NCI-H2107 (cell line): ENCODE results near the gene SPTBN5.
A peak's percentile ranks its signal among the peaks of the same experiment; 100 is the strongest.

Experiments
- DNase-seq: peaks from one replicate; lab custom pipeline; 2025; lab: John Stamatoyannopoulos, UW

The SPTBN5 gene

GRCh38 chr15:41926185-41927056 lies 32.6 kb upstream of the SPTBN5 start:
- no peak for DNase-seq

DNA sequence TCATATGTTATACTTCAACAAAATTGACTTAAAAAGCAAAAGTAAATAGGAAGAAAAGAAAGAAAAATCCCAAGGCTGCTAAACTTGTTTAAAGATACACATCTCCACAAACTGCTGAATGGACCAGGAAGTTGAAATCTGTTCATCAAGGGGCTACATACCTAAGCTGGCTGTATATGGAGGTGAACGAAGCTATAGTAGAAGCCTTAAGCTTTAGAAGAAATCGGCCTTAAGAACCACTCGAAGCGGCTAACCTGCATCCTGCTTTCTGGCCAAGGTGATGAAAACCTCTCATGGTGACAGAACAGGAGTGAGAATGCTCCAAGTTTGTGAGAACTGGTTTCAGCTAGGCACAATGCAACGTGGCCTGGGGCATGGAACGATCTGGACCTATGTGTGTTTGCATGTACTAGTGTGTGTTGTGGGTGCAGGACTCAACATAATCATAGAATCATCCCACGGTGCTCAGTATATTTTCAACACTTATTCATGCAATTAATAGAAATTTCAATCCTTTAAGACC lies 31.3 kb upstream of the SPTBN5 start:
- DNase-seq = no peak

- DNase-seq = no peak
These were observed 29.6 kb upstream of the SPTBN5 start for GRCh38 chr15:41923401-41923997.

DNA sequence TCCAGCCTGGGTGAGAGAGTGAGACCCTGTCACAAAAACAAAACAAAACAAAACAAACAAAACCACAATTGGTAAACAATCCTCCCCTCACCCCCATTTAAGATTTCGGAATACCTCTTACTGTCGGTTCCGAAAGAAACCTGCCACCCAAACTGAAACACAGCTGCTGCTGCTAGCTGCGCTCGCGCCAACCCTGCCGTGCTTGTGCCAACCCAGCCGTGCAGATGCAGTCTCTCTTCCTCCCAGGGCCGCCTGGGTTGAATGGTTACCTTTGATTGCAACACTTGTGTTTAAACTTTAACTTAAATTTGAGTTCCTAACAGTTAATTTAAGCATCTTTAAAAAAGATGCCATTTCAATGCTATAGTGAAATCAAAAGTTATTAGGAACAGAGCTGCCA lies 28.5 kb upstream of the SPTBN5 start:
- DNase-seq = no peak

DNA sequence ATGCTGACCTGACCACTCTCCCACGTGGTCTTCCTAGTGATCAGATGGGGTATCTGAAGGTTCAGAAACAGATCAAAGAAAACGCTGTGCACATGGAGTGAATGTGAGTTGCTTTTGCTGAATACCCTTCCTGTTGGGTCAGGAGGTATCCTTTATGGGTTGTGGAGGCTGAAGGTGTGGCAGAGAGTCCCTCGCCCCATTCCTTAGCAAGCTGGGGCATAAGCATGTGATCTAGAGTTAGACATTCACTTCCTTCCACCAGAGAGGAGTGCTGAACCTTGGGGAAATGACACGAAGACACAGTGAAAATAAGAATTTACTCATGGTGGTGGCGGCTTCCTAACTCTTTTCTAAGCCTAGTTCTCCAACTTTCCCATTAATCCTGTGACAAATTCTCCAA lies 27.8 kb upstream of the SPTBN5 start:
- no peak for DNase-seq

DNA sequence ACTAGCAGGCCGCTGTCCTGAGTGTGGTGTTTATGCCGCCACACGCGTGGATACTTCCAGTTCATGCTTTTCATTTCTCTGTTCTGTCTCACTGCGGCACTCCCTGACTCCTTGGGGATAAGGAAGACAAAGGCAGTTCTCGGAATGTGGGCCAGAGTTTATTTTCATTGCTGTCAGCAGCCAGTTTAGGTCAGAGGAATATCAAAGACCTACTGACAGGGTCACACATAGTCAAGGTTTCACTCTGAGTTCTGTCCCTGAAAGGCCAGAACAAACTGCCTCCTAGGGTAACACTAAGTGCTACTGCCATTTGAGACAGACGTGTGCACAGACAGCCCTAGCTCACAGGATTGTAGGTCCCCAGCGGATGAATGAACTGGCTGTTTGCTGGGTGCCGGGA lies 27.3 kb upstream of the SPTBN5 start:
- DNase-seq = no peak

- DNase-seq = no peak
These were observed 26.2 kb upstream of the SPTBN5 start for GRCh38 chr15:41919954-41920538.

DNA sequence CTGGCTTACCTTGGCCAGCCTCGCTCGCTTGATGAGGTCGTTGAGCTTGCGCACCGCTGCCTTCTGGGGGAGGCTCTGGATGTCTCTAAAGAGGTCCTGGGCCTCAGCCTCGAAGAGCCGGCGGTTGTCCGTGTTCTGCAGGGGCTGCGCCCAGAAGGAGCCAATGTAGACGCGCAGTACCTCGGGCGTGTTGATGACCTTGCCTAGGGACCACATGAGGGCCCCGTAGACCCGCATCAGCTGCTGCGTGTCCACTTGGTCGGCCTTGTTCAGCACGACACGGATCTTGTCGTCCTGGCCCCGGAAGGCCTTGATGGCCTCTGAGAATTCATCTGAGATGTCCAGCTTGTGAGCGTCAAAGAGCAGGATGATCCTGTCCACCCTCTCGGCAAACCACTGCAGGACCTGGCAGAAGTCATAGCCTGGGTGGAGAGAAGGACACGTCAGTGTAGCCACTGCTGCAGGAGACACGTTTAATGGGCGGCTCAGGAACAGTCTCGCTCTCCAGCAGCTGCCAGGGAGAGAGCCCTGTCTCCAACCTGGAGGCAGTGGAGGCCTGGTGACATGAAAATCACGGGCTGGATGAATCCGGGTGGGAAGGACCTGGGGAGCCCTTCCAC lies 25.5 kb upstream of the SPTBN5 start:
- DNase-seq = no peak

- DNase-seq = no peak
These were observed 24.8 kb upstream of the SPTBN5 start for GRCh38 chr15:41918506-41919126.

GRCh38 chr15:41917767-41918430 lies 24.0 kb upstream of the SPTBN5 start:
- DNase-seq = no peak

GRCh38 chr15:41915255-41915994 lies 21.6 kb upstream of the SPTBN5 start:
- no peak for DNase-seq

DNA sequence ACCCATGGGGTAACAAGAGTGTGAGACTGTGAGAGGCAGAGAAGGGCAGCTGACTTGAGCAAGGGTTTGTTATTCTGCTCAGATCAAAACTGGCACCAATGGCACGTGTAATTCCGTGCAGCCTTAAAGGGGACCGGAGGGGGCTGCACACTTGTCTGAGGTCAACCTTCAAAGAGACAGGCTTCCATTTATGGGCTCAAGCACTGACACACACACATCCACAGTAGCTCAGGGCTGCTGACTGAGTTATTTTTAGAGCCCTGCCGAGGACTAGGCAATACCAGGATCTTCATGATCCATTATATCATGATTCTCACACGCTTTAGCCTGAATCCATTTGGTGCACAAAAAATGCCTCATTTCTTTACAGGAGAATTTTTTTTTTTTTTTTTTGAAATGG lies 20.6 kb upstream of the SPTBN5 start:
- DNase-seq = no peak

- DNase-seq = no peak
These were observed 19.4 kb upstream of the SPTBN5 start for GRCh38 chr15:41913256-41913655.

GRCh38 chr15:41911691-41912345 lies 18.0 kb upstream of the SPTBN5 start:
- DNase-seq = no peak

- DNase-seq = no peak
These were observed 15.0 kb upstream of the SPTBN5 start for GRCh38 chr15:41908736-41909461.

DNA sequence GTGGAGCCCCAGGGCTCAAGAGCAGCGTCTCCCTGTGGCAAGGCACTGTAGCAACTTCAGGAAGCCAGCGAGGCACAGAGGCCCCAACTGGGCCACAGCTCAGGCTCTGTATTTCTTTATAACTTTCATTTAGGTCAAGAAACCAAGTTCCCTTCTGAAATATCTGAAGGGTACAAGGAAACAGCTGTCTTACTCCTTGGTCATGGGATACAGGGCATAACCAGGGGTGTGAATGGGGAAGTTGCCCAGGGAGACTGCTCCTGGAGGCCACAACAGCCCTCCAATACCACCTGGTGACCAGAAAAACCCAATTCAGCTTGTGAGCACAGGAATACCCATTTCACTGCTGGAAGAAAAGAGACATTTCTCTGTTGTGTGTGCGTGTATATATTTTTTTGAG lies 13.3 kb upstream of the SPTBN5 start:
- no peak for DNase-seq

DNA sequence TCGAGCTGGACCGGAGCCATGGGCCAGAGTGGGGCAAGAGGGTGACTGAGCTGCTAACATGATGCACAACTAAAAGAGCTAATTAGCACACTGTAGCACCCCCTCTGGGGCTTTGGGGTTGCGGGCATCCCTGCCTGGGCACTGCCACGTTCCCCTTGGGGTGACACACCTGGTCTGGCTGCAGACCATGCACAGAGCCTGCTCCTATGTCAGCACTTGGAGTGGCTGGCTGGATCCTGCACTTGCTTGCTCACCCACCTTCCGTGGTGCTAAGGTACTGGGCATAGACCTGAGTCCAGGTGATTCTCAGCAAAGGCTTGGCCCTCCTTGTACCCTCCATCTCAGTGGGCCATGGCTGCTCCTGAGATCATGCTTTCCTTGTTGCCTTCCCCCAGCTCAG lies 12.8 kb upstream of the SPTBN5 start:
- no peak for DNase-seq

DNA sequence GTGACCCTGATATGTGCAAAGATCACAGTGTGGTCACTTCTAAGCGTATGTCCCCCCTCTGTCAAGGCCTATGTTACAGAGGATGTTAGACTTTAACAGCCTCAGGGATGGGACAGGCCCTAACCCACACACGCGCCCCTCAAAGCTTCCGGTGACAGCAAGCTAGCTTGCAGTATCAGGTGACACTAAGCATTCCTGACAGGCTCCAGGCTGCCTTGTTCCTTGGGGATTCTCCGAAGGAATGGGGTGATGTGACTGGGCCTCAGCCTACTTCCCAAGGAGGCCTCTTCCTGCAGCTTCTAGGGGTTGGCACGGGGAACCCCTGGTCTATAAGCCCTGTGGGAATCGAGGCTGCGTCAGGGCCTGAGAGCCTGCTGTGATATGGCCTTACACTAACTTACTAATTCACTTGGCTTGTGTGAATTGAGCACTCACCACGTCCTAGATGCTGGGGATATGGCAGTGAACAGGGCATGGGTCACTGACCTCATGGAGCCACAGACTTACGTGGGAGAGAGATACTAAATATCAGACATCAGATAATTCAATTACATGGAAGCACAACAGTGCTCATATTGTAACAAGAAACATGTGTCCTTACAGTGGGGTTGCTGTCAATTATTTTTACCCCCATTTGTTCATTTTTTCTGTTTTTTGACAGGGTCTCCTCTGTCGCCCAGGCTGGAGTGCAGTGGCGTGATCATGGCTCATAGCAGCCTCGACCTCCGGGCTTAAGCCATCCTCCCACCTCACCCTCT lies 11.4 kb upstream of the SPTBN5 start:
- DNase-seq = no peak

GRCh38 chr15:41904541-41905005 lies 10.7 kb upstream of the SPTBN5 start:
- peak; percentile 9 for DNase-seq
